Jurkat, Clone E6-1 (cell line): Measurements from ENCODE around the gene FEM1C. TPM values are rescaled to one million over a fixed set of nuclear protein-coding genes. Genes with fewer than 3 reads are reported as not detected.

Experiments
- DNase-seq: peaks from one replicate; pipeline ENCODE4 v3.0.0-alpha.2; 2011; ENCODE audit warnings: low read depth, low spot score
- H3K4me3 ChIP-seq: 2 replicates; pipeline ENCODE4 v1.5.1; 2011; ENCODE audit warnings: mild to moderate bottlenecking, low read length, control low read depth, moderate library complexity
- polyA plus RNA-seq: library from polyadenylated mRNA; unstranded; fragments of >200 nt; gene quantifications from one replicate; pipeline ENCODE4 v1.2.1, GENCODE V29; 2012; ENCODE audit warnings: missing spikeins; ENCODE audit not compliant: insufficient read length, insufficient read depth

The FEM1C gene
- polyA plus RNA-seq = 7.4 TPM

- DNase-seq = peak; percentile 72
- H3K4me3 ChIP-seq = peak within 1 kb of the TSS; percentile 74
Observed at GRCh38 chr5:115544436-115545350, at the start of gene FEM1C. TSS of gene FEM1C (minus strand) at chr5:115544775. CDS start at chr5:115543493, 1,282 bp downstream.

DNA sequence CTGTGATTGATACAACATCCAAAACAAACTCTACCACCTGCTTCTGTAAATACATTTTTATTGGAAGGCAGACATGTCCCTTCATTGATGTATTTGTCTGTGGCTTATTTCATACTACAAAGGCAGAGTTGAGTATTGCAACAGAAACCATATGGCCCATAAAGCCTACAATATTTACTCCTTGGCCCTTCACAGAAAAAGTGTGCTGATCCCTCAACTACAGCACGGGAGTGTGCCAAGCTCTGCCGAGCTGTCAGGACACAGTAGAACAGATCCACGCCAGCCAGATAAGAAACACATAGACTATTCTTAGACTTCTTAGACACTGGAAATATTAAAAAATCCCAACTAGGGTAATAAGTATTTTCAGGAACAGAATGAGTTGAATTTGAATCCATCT, 44.5 kb upstream of the FEM1C start:
- H3K4me3 ChIP-seq = no peak overlapping the region
- no peak for DNase-seq

- H3K4me3 ChIP-seq = no peak overlapping the region
- DNase-seq = no peak
Observed at GRCh38 chr5:115588640-115589039, 44.1 kb upstream of the FEM1C start.

DNA sequence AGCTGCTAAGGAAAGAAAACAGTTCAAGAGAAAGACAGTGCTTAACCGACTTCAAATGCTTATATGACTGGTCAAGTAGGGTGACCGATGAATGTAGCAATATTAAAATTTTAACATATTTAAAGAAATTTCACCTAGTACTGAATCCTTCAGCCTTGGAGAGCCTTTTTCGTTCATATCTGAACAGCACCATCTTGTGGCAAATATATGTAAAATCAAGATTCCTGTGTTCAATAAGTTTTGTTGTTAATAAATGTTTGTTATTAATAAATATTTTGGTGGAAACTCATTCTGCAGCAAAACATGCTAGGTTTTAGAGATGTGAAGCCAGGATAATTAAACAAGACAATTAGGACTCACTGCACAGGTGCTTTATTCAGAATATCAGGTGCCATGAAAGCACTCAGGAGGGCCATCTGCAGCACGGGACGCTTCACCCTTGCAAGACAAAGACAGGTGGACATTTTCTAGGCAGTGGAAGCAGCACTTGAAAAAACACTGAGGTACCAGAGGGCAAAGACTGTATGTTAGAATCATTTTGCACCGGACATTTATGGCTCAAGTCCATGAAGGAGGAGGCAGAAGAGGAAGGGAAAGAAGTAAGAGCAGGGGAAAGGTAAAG, 42.1 kb upstream of the FEM1C start:
- peak; percentile 7 for DNase-seq
- no peak overlapping the region for H3K4me3 ChIP-seq

DNA sequence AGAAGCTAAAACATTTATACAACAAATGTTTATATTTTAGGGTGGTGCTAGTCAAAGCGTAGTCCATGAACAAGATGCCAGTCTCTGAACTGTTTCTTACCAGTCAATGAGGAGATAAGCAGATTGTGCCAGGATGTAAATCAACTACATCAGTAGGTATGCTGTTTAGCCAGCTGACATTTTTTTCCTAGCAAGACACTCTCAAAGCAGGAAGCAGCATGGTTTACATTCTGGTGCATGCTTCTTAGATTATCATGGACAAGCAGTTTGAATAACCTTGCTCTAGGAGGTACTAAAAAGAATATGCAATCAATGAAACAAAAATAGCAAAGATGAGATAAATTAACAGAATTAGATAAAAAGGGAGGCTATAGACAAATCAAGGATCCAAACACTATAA, 40.7 kb upstream of the FEM1C start:
- no peak for DNase-seq
- H3K4me3 ChIP-seq = no peak overlapping the region

- no peak overlapping the region for H3K4me3 ChIP-seq
- DNase-seq = no peak
Observed at GRCh38 chr5:115584501-115584900, 39.9 kb upstream of the FEM1C start.

- no peak overlapping the region for H3K4me3 ChIP-seq
- no peak for DNase-seq
Observed at GRCh38 chr5:115583474-115583873, 38.9 kb upstream of the FEM1C start.

GRCh38 chr5:115580941-115581340, 36.4 kb upstream of the FEM1C start:
- DNase-seq = no peak

DNA sequence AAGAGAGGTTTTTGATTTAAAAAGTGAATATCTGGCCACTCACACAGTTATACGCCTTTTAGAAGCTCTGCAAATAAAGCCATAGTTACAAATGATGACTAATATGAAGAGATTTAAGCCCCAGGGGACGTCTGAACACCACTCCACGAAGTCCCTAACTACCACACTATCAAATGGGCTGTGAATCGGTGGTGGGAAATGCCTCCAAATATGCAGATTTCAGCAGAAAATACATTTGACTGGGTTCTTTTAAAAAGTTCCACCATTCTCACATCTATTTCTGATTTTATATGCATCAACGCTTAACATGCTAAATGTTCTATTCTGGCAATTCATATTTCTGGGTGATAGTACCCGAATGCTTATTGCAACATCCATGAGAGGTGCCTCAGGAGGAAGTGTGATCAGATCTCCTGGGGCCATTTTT, 35.2 kb upstream of the FEM1C start:
- DNase-seq = no peak
- no peak overlapping the region for H3K4me3 ChIP-seq

More at GRCh38 chr5:115580941-115581340, 36.4 kb upstream of the FEM1C start:
- H3K4me3 ChIP-seq = no peak overlapping the region

GRCh38 chr5:115579216-115579615, 34.6 kb upstream of the FEM1C start:
- no peak overlapping the region for H3K4me3 ChIP-seq
- no peak for DNase-seq

GRCh38 chr5:115578657-115579056, 34.1 kb upstream of the FEM1C start:
- no peak overlapping the region for H3K4me3 ChIP-seq
- DNase-seq = no peak

DNA sequence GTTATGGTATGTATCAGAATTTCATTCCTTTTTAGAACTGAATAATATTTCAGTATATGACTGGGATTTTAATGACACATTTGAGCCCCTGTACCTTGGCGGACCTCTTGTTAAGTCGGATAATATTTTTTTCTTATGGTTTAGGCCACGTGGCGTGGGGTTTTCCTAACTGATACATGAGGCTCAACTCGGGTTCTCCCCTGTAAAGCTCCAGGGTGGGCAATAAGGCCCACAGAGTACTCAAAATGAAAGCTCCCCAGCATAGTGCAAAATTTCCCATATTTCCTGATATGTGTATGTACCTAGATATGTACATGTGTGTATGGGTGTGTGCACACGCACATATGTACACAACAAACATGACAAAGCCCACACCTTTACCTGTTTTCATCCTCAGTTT, 33.2 kb upstream of the FEM1C start:
- no peak overlapping the region for H3K4me3 ChIP-seq
- DNase-seq = no peak

GRCh38 chr5:115577329-115577728, 32.8 kb upstream of the FEM1C start:
- no peak overlapping the region for H3K4me3 ChIP-seq
- DNase-seq = no peak

GRCh38 chr5:115575167-115576070, 30.8 kb upstream of the FEM1C start:
- DNase-seq = no peak
- H3K4me3 ChIP-seq = no peak overlapping the region

DNA sequence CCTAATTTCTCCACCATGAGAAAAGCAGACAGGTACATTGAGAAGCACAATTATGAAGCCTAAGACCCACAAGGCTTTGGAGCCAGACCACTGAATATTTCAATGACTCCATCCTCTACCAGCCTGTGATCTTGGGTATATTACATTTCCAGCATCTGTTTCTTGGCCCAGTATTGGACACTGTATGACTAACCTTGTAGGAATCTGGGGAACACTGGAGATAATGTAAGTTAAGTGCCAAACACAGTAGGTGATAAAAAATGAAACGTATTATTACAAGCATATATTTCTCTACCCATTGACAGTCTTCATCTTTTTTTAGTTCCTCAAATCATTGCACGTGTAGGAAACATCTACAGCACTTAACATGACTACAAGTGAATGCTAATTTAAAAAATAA, 28.6 kb upstream of the FEM1C start:
- H3K4me3 ChIP-seq = no peak overlapping the region
- no peak for DNase-seq

- no peak overlapping the region for H3K4me3 ChIP-seq
- DNase-seq = no peak
Observed at GRCh38 chr5:115571441-115571878, 26.9 kb upstream of the FEM1C start.

DNA sequence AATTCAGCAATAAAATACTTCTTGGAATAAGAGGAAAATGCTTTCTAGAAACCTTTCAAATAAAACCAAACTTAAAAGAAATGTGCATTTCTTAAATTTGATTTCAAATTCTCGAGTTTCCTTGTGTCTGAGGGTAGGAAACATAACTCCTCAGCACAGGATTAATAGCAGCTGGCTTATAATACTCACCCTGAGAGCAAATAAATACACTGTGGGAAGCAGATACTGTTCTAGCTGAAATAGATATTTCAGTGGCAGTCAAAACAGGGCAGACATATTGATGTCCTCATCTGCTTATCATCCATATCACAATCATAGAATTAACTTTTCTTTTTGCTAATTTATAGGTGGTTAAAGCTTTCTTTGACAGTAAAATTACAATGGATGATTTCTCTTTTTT, 24.1 kb upstream of the FEM1C start:
- DNase-seq = no peak
- H3K4me3 ChIP-seq = no peak overlapping the region

DNA sequence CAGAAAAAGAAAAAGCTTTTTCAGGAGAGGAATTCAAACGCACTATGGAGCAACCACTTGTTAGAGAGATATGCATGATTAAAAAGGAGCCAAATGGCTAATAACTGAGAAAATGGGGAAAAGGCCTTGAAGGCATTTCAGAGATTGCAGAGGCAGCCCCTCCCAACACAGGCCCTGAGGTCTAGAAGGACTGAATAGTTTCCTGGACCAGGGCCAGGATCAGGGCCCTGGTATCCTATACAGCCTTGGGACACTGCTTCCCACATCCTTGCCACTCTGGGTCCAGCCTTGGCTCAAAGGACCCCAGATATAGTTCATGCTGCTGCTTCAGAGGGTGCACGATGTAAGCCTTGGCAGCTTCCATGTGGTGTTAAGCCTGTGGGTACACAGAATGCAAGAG, 20.7 kb upstream of the FEM1C start:
- no peak overlapping the region for H3K4me3 ChIP-seq
- DNase-seq = no peak

DNA sequence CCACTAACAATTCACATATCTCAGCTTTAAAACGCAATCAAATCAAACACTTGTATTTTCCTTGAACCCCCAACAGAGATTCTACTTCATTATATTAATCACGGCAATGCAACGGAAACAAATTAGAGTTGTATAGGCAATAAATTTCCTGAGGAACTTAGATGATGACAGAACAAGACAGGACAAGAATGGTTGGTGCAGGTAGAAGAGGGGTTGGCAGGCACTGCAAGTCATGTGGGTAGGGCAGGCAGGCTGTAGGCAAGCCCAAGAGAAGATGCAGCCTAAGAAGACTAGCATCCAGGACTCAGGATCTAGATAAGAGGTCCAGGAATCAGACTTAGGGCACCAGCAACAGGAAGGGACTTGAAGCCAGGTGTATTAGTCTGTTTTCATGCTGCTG, 16.6 kb upstream of the FEM1C start:
- no peak overlapping the region for H3K4me3 ChIP-seq
- DNase-seq = no peak
